Activated CD4-positive, CD25-positive, alpha-beta regulatory T cell treated with anti-CD3 and anti-CD28 coated beads, Interleukin-2, amount 50 U/mL, for 72 hours (primary cell): Measurements from ENCODE around the gene PIK3C2B.

Experiments
- DNase-seq: peaks from one replicate; pipeline ENCODE4 v3.0.0; 2021

PIK3C2B gene

GRCh38 chr1:204478921-204479320 is 15.7 kb downstream of the PIK3C2B start:
- no peak for DNase-seq

GRCh38 chr1:204478172-204478899 is 16.3 kb downstream of the PIK3C2B start:
- DNase-seq: no peak

- DNase-seq: no peak
Measured at GRCh38 chr1:204477036-204477740, 17.4 kb downstream of the PIK3C2B start.

GRCh38 chr1:204476563-204476962 is 18.0 kb downstream of the PIK3C2B start:
- no peak for DNase-seq

GRCh38 chr1:204475656-204476432 is 18.8 kb downstream of the PIK3C2B start:
- no peak for DNase-seq

GRCh38 chr1:204473400-204473965 is 21.1 kb downstream of the PIK3C2B start:
- no peak for DNase-seq

- DNase-seq: no peak
Measured at GRCh38 chr1:204472660-204473059, 21.9 kb downstream of the PIK3C2B start.

- DNase-seq: no peak
Measured at GRCh38 chr1:204471687-204472086, 22.9 kb downstream of the PIK3C2B start.

GRCh38 chr1:204469304-204469703 is 25.3 kb downstream of the PIK3C2B start:
- no peak for DNase-seq

GRCh38 chr1:204468766-204469302 is 25.8 kb downstream of the PIK3C2B start:
- DNase-seq: no peak

GRCh38 chr1:204468206-204468605 is 26.4 kb downstream of the PIK3C2B start:
- DNase-seq: no peak

- DNase-seq: no peak
Measured at GRCh38 chr1:204466416-204467405, 27.9 kb downstream of the PIK3C2B start.

GRCh38 chr1:204465546-204466415 is 28.8 kb downstream of the PIK3C2B start:
- no peak for DNase-seq

- DNase-seq: no peak
Measured at GRCh38 chr1:204464701-204465100, 29.9 kb downstream of the PIK3C2B start.

GRCh38 chr1:204464187-204464631 is 30.4 kb downstream of the PIK3C2B start:
- DNase-seq: no peak

GRCh38 chr1:204463125-204464060 is 31.2 kb downstream of the PIK3C2B start:
- no peak for DNase-seq

- DNase-seq: no peak
Measured at GRCh38 chr1:204462229-204462561, 32.4 kb downstream of the PIK3C2B start.

GRCh38 chr1:204461331-204462228 is 33.0 kb downstream of the PIK3C2B start:
- no peak for DNase-seq

- DNase-seq: no peak
Measured at GRCh38 chr1:204460346-204460745, 34.3 kb downstream of the PIK3C2B start.
